ENCODE data around the gene ABLIM2. TPM values are rescaled to one million over a fixed set of nuclear protein-coding genes. Genes with fewer than 3 reads are reported as not detected.

ABLIM2 gene
- total RNA-seq, 3 donors from 2014 or later (not counting 1 experiment from before 2014, with no cell fraction given), result 0.71 to 2.8 (median 1.3) TPM

GRCh38 chr4:8090744-8091301 is 67.8 kb downstream of the ABLIM2 start:
- no peak overlapping the region for H3K27ac Mint-ChIP-seq
- WGBS (ENCODE audit: insufficient coverage), result 75% methylated on average over 10 of the region's 12 CpGs
- DNase-seq, result no peak

GRCh38 chr4:8090312-8090711 is 68.3 kb downstream of the ABLIM2 start:
- peaks cover 5% of the 10 kb centered on the region for H3K9me3 ChIP-seq (ENCODE audit: control insufficient read depth, insufficient read depth, low read length)
- intact Hi-C loops (cut with micrococcal nuclease), result no loop called here
- Mint-ChIP-seq H3K36me3 (peaks cover 9% of the 10 kb centered on the region), H3K4me1 (no peaks in the 10 kb centered on the region), H3K9me3 (peaks cover 0 to 12% of the 10 kb centered on the region in 2 donors), H3K27ac (no peak overlapping the region), H3K4me3 (no peak overlapping the region), H3K27me3 (ENCODE audit: low read depth in 2 of 2) (no peaks in the 10 kb centered on the region)
- peak in 1 of 3 donors; percentile 26 for ATAC-seq
- no peaks in the 10 kb centered on the region for H3K4me1 ChIP-seq (ENCODE audit: control insufficient read depth, insufficient read depth, low read length)
- 61% methylated on average over 4 of the region's 4 CpGs for WGBS (ENCODE audit: insufficient coverage)
- no peaks in the 10 kb centered on the region for H3K27me3 ChIP-seq (ENCODE audit: control insufficient read depth, insufficient read depth, low read length)
- DNase-seq, result no peak
- no peak overlapping the region for H3K4me3 ChIP-seq (ENCODE audit: low read length)
- no peak for TF ChIP-seq CTCF (IDR thresholded peaks at IDR 0.05)
- no peak overlapping the region for H3K27ac ChIP-seq (ENCODE audit: low read length)
- no peaks in the 10 kb centered on the region for H3K36me3 ChIP-seq (ENCODE audit: control insufficient read depth, insufficient read depth, low read length)

More at GRCh38 chr4:8090744-8091301, 67.8 kb downstream of the ABLIM2 start:
- no peak overlapping the region for H3K4me3 Mint-ChIP-seq
- no peaks in the 10 kb centered on the region for H3K4me1 Mint-ChIP-seq
- peaks cover 0 to 12% of the 10 kb centered on the region in 2 donors for H3K9me3 Mint-ChIP-seq
- Histone ChIP-seq H3K27me3 (ENCODE audit: control insufficient read depth, insufficient read depth, low read length) (no peaks in the 10 kb centered on the region), H3K36me3 (ENCODE audit: control insufficient read depth, insufficient read depth, low read length) (no peaks in the 10 kb centered on the region), H3K4me1 (ENCODE audit: control insufficient read depth, insufficient read depth, low read length) (no peaks in the 10 kb centered on the region), H3K27ac (ENCODE audit: low read length) (no peak overlapping the region), H3K9me3 (ENCODE audit: control insufficient read depth, insufficient read depth, low read length) (peaks cover 5% of the 10 kb centered on the region), H3K4me3 (ENCODE audit: low read length) (no peak overlapping the region)
- peaks cover 9% of the 10 kb centered on the region for H3K36me3 Mint-ChIP-seq
- intact Hi-C loops (cut with micrococcal nuclease), result no loop called here
- no peak for ATAC-seq
- no peak for TF ChIP-seq CTCF (IDR thresholded peaks at IDR 0.05)
- H3K27me3 Mint-ChIP-seq (ENCODE audit: low read depth in 2 of 2), result no peaks in the 10 kb centered on the region

GRCh38 chr4:8089862-8090261 is 68.8 kb downstream of the ABLIM2 start:
- Histone ChIP-seq H3K36me3 (ENCODE audit: control insufficient read depth, insufficient read depth, low read length) (no peaks in the 10 kb centered on the region), H3K4me3 (ENCODE audit: low read length) (no peak overlapping the region), H3K9me3 (ENCODE audit: control insufficient read depth, insufficient read depth, low read length) (peaks cover 5% of the 10 kb centered on the region), H3K4me1 (ENCODE audit: control insufficient read depth, insufficient read depth, low read length) (no peaks in the 10 kb centered on the region), H3K27me3 (ENCODE audit: control insufficient read depth, insufficient read depth, low read length) (no peaks in the 10 kb centered on the region), H3K27ac (ENCODE audit: low read length) (no peak overlapping the region)
- intact Hi-C loops (cut with micrococcal nuclease), result no loop called here
- Mint-ChIP-seq H3K9me3 (peaks cover 0 to 10% of the 10 kb centered on the region in 2 donors), H3K4me1 (no peaks in the 10 kb centered on the region), H3K36me3 (peaks cover 9% of the 10 kb centered on the region), H3K4me3 (no peak overlapping the region), H3K27me3 (ENCODE audit: low read depth in 2 of 2) (no peaks in the 10 kb centered on the region), H3K27ac (no peak overlapping the region)
- 87% methylated on average over 7 of the region's 7 CpGs for whole genome bisulfite sequencing (ENCODE audit: insufficient coverage)
- DNase-seq (no peak), ATAC-seq (no peak)
- TF ChIP-seq CTCF (IDR thresholded peaks at IDR 0.05), result no peak

- H3K36me3 Mint-ChIP-seq, result peaks cover 5% of the 10 kb centered on the region
- H3K36me3 ChIP-seq (ENCODE audit: control insufficient read depth, insufficient read depth, low read length), result no peaks in the 10 kb centered on the region
- DNase-seq, result no peak
- intact Hi-C loops (cut with micrococcal nuclease), result no loop called here
- H3K4me1 Mint-ChIP-seq, result no peaks in the 10 kb centered on the region
- peaks cover under 1% of the 10 kb centered on the region for H3K9me3 ChIP-seq (ENCODE audit: control insufficient read depth, insufficient read depth, low read length)
- no peak for ATAC-seq
- no peaks in the 10 kb centered on the region for H3K27me3 Mint-ChIP-seq (ENCODE audit: low read depth in 2 of 2)
- H3K4me1 ChIP-seq (ENCODE audit: control insufficient read depth, insufficient read depth, low read length), result no peaks in the 10 kb centered on the region
- no peak for TF ChIP-seq CTCF (IDR thresholded peaks at IDR 0.05)
- peaks cover 0 to 6% of the 10 kb centered on the region in 2 donors for H3K9me3 Mint-ChIP-seq
- H3K27ac ChIP-seq (ENCODE audit: low read length), result no peak overlapping the region
- WGBS (ENCODE audit: insufficient coverage), result 92% methylated on average over 12 of the region's 12 CpGs
- no peaks in the 10 kb centered on the region for H3K27me3 ChIP-seq (ENCODE audit: control insufficient read depth, insufficient read depth, low read length)
- no peak overlapping the region for H3K27ac Mint-ChIP-seq
- no peak overlapping the region for H3K4me3 Mint-ChIP-seq
- no peak overlapping the region for H3K4me3 ChIP-seq (ENCODE audit: low read length)
These were observed 69.6 kb downstream of the ABLIM2 start for GRCh38 chr4:8088966-8089491.
